Kidney epithelial cell (primary cell): ENCODE results near the gene STING1. TPM values are rescaled to one million over a fixed set of nuclear protein-coding genes. Genes with fewer than 3 reads are reported as not detected.

ENCODE experiments used
- DNase-seq: peaks from one replicate; pipeline ENCODE4 v3.0.0-alpha.2; 2010; ENCODE audit warnings: low read depth
- H3K27me3 ChIP-seq: 2 replicates; pipeline ENCODE4 v1.6.0; 2011; ENCODE audit warnings: low read length; ENCODE audit not compliant: control insufficient read depth, insufficient read depth
- H3K36me3 ChIP-seq: 2 replicates; pipeline ENCODE4 v1.5.1; 2011; ENCODE audit warnings: low read length; ENCODE audit not compliant: control insufficient read depth, insufficient read depth
- H3K4me3 ChIP-seq: 2 replicates; pipeline ENCODE4 v1.5.1; 2011; ENCODE audit warnings: low read depth, mild to moderate bottlenecking, control low read depth, low read length
- total RNA-seq: library from RNA; depleted of rRNA; stranded (reverse); fragments of >200 nt; gene quantifications from 2 replicates; pipeline ENCODE4 v1.2.3, GENCODE V29; 2015
- TF ChIP-seq, protein P1 (sequence below): IDR thresholded peaks from 2 replicates; pipeline ENCODE4 v1.5.1; 2011; ENCODE audit warnings: mild to moderate bottlenecking, moderate library complexity, low read length, control low read depth, inconsistent platforms; ENCODE audit not compliant: insufficient read depth, poor library complexity, severe bottlenecking

STING1 gene
- total RNA-seq, 1 donor from 2014 or later, result 15.5 TPM

DNA sequence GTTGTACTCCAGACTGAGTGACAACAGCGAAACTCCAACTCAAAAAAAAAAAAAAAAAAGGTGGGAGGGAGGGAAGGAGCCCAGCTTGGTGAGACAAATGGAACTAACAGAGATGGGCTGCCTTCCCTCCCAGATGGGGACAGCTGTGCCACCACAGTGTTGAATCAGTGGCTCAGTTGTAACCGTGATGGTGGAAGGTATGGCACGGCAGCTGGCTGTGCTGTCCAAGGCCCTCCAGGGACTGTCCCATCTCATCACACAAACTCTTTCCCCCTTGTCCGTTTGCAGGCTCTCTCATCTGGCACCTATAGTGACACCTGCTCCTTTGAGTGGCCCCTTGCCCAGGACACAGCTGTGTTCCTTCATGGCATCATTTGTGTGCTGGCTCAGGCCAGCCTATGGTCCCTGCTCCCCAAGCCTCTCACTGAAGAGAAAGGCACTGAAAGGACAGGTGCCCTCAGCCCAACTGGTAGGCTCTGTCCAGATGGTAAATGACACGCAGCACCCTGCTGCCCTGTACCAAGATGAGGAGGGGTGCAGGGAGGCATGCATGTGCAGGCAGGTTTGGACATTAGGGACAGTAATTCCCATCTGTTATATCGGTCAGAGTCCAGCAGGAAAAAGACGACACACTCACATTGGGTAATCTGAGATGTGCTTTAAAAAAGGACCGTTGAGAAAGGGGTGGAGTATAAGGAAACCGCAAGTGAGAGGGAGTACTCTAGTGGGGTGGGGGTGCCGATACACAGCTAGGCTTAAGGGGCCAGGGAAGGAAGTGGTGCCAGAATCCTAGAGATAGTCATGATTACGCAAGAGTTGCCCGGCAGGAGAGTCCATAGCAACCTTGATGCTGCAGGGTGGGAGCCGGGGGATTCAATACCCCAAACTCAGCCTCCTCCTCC lies 7.4 kb downstream of the STING1 start:
- Histone ChIP-seq H3K36me3 (no peaks in the 10 kb centered on the region), H3K4me3 (no peak overlapping the region), H3K27me3 (peaks cover 3% of the 10 kb centered on the region)
- TF ChIP-seq, protein P1, sequence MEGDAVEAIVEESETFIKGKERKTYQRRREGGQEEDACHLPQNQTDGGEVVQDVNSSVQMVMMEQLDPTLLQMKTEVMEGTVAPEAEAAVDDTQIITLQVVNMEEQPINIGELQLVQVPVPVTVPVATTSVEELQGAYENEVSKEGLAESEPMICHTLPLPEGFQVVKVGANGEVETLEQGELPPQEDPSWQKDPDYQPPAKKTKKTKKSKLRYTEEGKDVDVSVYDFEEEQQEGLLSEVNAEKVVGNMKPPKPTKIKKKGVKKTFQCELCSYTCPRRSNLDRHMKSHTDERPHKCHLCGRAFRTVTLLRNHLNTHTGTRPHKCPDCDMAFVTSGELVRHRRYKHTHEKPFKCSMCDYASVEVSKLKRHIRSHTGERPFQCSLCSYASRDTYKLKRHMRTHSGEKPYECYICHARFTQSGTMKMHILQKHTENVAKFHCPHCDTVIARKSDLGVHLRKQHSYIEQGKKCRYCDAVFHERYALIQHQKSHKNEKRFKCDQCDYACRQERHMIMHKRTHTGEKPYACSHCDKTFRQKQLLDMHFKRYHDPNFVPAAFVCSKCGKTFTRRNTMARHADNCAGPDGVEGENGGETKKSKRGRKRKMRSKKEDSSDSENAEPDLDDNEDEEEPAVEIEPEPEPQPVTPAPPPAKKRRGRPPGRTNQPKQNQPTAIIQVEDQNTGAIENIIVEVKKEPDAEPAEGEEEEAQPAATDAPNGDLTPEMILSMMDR, result no peak
- no peak for DNase-seq

- TF ChIP-seq, protein P1, result no peak
- Histone ChIP-seq H3K4me3 (no peak overlapping the region), H3K36me3 (no peaks in the 10 kb centered on the region), H3K27me3 (peaks cover 3% of the 10 kb centered on the region)
- no peak for DNase-seq
These were observed 9.0 kb downstream of the STING1 start for GRCh38 chr5:139473565-139473964.

GRCh38 chr5:139473105-139473504 lies 9.5 kb downstream of the STING1 start:
- DNase-seq, result no peak
- no peak overlapping the region for H3K4me3 ChIP-seq
- TF ChIP-seq, protein P1, result no peak
- H3K36me3 ChIP-seq, result no peaks in the 10 kb centered on the region
- peaks cover 3% of the 10 kb centered on the region for H3K27me3 ChIP-seq

- Histone ChIP-seq H3K4me3 (no peak overlapping the region), H3K36me3 (no peaks in the 10 kb centered on the region), H3K27me3 (peaks cover 3% of the 10 kb centered on the region)
- TF ChIP-seq, protein P1, result no peak
- DNase-seq, result no peak
These were observed 10.1 kb downstream of the STING1 start for GRCh38 chr5:139472386-139473030.

GRCh38 chr5:139470821-139471300 lies 11.7 kb downstream of the STING1 start, which contains the start of gene SMIM33:
SMIM33 (plus strand) TSS chr5:139471004; CDS start chr5:139471122, 118 bp downstream.
- Histone ChIP-seq H3K4me3 (no peak within 1 kb of the TSS), H3K27me3 (peaks cover 3% of the 10 kb centered on the region), H3K36me3 (no peaks in the 10 kb centered on the region)
- TF ChIP-seq, protein P1, result no peak
- no peak for DNase-seq
